PFSK-1 (cell line): ENCODE measurements around the gene MEN1.

Experiments used
- FOXP2 ChIP-seq: optimal IDR thresholded peaks from 2 replicates; pipeline ENCODE3; 2011; ENCODE audit warnings: borderline replicate concordance, control low read depth, inconsistent platforms; ENCODE audit not compliant: insufficient read depth; ENCODE audit errors: extremely low read length, extremely low read depth
- POLR2AphosphoS5 ChIP-seq: IDR thresholded peaks from 2 replicates; pipeline ENCODE4 v1.6.1; 2012; ENCODE audit warnings: low read depth, mild to moderate bottlenecking, control low read depth, low read length, moderate library complexity
- SIN3A ChIP-seq: IDR thresholded peaks from 2 replicates; pipeline ENCODE4 v1.6.1; 2012; ENCODE audit warnings: mild to moderate bottlenecking, low read length, moderate library complexity, borderline replicate concordance; ENCODE audit not compliant: insufficient read depth
- TAF1 ChIP-seq: IDR thresholded peaks from 2 replicates; pipeline ENCODE4 v1.6.1; 2012; ENCODE audit warnings: low read length, control low read depth, borderline replicate concordance; ENCODE audit not compliant: insufficient read depth
- TF ChIP-seq, protein P1 (sequence below), 2 experiments: IDR thresholded peaks; 2 replicates each; pipeline versions ENCODE4 v1.6.1 to v1.8.0; 2011 to 2012; ENCODE audit warnings: low read depth in 2 of 2, low read length in 2 of 2, control low read depth in 1 of 2, inconsistent platforms in 1 of 2, mild to moderate bottlenecking in 1 of 2, moderate library complexity in 1 of 2; ENCODE audit not compliant: insufficient read depth in 1 of 2

MEN1 gene

DNA sequence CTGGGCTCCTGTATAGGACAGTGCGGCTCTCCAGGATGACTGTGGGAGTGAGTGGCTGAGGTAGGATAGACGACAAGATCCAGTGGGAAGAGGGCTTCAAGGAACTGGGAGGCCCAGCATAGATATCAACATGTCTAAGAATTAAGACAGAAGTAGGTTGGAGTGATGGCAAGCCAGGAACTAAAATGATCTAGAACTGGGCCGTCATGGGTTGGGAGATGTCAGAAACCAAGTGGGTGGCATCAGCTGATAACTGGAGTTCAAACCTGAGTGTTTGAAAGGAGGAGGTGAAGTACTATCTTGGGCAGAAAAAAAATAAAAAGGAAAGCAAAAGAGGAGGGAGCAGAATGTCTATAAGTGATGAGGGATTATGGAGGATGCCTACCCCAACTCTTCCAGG, 7.1 kb upstream of the MEN1 start:
- no peak for TF ChIP-seq TAF1
- TF ChIP-seq POLR2AphosphoS5, result no peak
- TF ChIP-seq FOXP2, result no peak
- no peak for TF ChIP-seq SIN3A

DNA sequence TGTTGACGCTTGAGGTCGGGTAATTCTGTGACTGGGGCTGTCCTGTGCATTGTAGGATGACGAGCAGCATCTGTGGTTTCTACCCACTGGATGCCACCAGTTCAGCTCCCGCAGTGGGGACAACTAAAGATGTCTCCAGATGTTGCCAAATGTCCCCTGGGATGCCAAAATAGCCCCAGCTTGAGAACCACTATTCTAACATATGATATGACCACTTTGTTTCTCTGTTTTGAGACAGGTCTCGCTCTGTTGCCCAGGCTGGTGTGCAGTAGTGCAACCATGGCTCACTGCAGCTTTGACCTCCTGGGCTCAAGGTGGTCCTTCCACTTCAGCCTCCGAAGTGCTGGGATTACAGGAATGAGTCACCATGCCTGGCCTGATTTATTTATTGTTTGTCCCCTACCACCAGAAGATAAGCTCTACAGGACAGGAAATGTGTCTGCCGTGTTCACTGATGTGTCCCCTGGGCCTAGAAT, 4.4 kb upstream of the MEN1 start:
- TF ChIP-seq FOXP2 (no peak), SIN3A (no peak), TAF1 (no peak), POLR2AphosphoS5 (no peak)
- TF ChIP-seq, protein P1, sequence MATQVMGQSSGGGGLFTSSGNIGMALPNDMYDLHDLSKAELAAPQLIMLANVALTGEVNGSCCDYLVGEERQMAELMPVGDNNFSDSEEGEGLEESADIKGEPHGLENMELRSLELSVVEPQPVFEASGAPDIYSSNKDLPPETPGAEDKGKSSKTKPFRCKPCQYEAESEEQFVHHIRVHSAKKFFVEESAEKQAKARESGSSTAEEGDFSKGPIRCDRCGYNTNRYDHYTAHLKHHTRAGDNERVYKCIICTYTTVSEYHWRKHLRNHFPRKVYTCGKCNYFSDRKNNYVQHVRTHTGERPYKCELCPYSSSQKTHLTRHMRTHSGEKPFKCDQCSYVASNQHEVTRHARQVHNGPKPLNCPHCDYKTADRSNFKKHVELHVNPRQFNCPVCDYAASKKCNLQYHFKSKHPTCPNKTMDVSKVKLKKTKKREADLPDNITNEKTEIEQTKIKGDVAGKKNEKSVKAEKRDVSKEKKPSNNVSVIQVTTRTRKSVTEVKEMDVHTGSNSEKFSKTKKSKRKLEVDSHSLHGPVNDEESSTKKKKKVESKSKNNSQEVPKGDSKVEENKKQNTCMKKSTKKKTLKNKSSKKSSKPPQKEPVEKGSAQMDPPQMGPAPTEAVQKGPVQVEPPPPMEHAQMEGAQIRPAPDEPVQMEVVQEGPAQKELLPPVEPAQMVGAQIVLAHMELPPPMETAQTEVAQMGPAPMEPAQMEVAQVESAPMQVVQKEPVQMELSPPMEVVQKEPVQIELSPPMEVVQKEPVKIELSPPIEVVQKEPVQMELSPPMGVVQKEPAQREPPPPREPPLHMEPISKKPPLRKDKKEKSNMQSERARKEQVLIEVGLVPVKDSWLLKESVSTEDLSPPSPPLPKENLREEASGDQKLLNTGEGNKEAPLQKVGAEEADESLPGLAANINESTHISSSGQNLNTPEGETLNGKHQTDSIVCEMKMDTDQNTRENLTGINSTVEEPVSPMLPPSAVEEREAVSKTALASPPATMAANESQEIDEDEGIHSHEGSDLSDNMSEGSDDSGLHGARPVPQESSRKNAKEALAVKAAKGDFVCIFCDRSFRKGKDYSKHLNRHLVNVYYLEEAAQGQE (IDR thresholded peaks at IDR 0.05; ENCODE audit: insufficient read depth in 1 of 2, low read depth in 2 of 2, low read length in 2 of 2), result no peak

DNA sequence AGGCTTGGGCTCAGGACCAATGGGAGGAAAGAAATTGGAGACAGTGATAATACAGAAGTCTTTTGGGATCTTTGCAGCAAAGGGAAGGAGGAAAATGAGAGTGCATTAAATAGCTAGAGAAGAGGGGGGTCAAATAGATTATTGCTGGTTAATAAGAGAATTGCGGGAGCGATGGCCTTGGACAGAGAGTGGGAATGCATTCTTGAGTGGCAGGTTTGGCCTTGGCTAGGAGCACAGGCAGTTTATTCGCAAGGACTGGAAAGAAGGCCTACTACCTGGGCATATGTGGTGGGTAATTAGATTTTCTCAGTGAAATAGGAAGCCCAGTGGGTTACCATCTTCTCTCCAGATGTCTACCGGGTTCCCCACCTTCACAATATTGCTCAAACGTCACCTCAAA, 3.5 kb upstream of the MEN1 start:
- no peak for TF ChIP-seq POLR2AphosphoS5
- TF ChIP-seq FOXP2, result no peak
- no peak for TF ChIP-seq TAF1
- TF ChIP-seq, protein P1 (IDR thresholded peaks at IDR 0.05; ENCODE audit: insufficient read depth in 1 of 2, low read depth in 2 of 2, low read length in 2 of 2), result no peak
- no peak for TF ChIP-seq SIN3A

DNA sequence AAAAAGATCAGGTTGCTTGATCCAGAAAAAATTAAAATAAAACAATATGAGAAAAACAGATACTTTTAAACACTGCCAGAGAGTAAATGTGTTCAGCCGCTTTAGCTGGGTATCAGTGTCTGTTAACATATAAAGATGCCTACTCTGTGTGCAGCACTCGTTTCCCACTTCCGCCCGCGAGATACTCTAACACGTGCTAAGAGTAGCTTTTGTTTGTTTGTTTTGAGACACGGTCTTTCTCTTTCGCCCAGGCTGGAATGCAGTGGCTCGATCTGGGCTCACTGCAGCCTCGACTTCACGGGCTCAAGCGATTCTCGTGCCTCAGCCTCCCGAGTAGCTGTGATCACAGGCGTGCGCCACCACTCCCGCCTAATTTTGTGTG, 531 bp upstream of the MEN1 start:
- TF ChIP-seq POLR2AphosphoS5 (no peak), TAF1 (no peak), SIN3A (no peak), FOXP2 (no peak)
- TF ChIP-seq, protein P1 (IDR thresholded peaks at IDR 0.05; ENCODE audit: insufficient read depth in 1 of 2, low read depth in 2 of 2, low read length in 2 of 2), result no peak

DNA sequence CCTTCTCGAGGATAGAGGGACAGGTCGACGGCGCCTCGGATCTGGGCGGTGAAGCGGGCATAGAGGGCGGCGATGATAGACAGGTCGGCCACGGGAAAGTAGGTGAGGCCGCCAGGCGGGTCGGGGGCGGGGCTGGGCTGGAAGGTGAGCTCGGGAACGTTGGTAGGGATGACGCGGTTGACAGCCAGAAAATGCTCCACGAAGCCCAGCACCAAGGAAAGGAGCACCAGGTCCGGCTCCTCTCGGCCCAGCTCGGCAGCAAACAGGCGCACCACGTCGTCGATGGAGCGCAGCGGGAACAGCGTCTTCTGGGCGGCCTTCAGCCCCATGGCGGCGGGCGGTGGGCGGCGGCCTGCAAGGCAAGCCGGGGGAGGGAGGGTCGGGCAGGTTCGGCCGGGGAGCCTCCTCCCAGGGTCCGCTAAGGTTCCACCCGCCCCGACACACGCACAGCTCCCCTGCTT, 540 bp downstream of the MEN1 start:
- TF ChIP-seq TAF1 (no peak), FOXP2 (no peak), POLR2AphosphoS5 (no peak), SIN3A (no peak)
- TF ChIP-seq, protein P1 (IDR thresholded peaks at IDR 0.05; ENCODE audit: insufficient read depth in 1 of 2, low read depth in 2 of 2, low read length in 2 of 2), result no peak
